ENCODE measurements around the gene PMEPA1. TPM values are rescaled to one million over a fixed set of nuclear protein-coding genes. Genes with fewer than 3 reads are reported as not detected.
A peak's percentile ranks its signal among the peaks of the same experiment; 100 is the strongest.

PMEPA1 gene
- total and polyA plus RNA-seq, 4 donors, result 0.61 to 1.5 (median 1.1) TPM

GRCh38 chr20:57748601-57749130, 38.9 kb upstream of the PMEPA1 start:
- no peak overlapping the region for H3K9ac ChIP-seq (ENCODE audit: low read depth in 1 of 2, low read length in 2 of 2)
- H3K9me3 ChIP-seq (ENCODE audit: control insufficient read depth in 4 of 4, low read length in 3 of 4), result peaks cover 0 to 3% (median 1%) of the 10 kb centered on the region in 4 donors
- no peaks in the 10 kb centered on the region for H3K4me1 ChIP-seq (ENCODE audit: control insufficient read depth in 4 of 4, insufficient read depth in 4 of 4, low read length in 3 of 4)
- peaks cover 0 to 6% (median under 1%) of the 10 kb centered on the region in 4 donors for H3K27me3 ChIP-seq (ENCODE audit: control insufficient read depth in 4 of 4, insufficient read depth in 4 of 4, low read length in 3 of 4)
- DNase-seq (ENCODE audit: low spot score), result peak; percentile 40
- peak overlapping the region in 1 of 2 donors; percentile 46 for H3K27ac ChIP-seq (ENCODE audit: low read depth in 1 of 2, low read length in 2 of 2)
- WGBS, result 34% methylated on average over 29 of the region's 29 CpGs
- H3K36me3 ChIP-seq (ENCODE audit: control insufficient read depth in 4 of 4, insufficient read depth in 3 of 4, low read depth in 1 of 4, low read length in 3 of 4), result no peaks in the 10 kb centered on the region
- no peak overlapping the region for H3K4me3 ChIP-seq (ENCODE audit: low read depth in 1 of 3, low read length in 3 of 3)
- TF ChIP-seq FOXA1 (IDR thresholded peaks at IDR 0.05) (no peak), EGR1 (IDR thresholded peaks at IDR 0.05; ENCODE audit: low read depth in 2 of 2) (no peak), GABPA (IDR thresholded peaks at IDR 0.05 in 1 of 2, conservative IDR thresholded peaks at IDR 0.05 in 1 of 2) (no peak), TAF1 (conservative IDR thresholded peaks at IDR 0.05) (no peak)
- TF ChIP-seq, protein P1, sequence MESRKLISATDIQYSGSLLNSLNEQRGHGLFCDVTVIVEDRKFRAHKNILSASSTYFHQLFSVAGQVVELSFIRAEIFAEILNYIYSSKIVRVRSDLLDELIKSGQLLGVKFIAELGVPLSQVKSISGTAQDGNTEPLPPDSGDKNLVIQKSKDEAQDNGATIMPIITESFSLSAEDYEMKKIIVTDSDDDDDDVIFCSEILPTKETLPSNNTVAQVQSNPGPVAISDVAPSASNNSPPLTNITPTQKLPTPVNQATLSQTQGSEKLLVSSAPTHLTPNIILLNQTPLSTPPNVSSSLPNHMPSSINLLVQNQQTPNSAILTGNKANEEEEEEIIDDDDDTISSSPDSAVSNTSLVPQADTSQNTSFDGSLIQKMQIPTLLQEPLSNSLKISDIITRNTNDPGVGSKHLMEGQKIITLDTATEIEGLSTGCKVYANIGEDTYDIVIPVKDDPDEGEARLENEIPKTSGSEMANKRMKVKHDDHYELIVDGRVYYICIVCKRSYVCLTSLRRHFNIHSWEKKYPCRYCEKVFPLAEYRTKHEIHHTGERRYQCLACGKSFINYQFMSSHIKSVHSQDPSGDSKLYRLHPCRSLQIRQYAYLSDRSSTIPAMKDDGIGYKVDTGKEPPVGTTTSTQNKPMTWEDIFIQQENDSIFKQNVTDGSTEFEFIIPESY (IDR thresholded peaks at IDR 0.05), result no peak
- TF ChIP-seq, protein P2, sequence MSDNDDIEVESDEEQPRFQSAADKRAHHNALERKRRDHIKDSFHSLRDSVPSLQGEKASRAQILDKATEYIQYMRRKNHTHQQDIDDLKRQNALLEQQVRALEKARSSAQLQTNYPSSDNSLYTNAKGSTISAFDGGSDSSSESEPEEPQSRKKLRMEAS (IDR thresholded peaks at IDR 0.05), result no peak

DNA sequence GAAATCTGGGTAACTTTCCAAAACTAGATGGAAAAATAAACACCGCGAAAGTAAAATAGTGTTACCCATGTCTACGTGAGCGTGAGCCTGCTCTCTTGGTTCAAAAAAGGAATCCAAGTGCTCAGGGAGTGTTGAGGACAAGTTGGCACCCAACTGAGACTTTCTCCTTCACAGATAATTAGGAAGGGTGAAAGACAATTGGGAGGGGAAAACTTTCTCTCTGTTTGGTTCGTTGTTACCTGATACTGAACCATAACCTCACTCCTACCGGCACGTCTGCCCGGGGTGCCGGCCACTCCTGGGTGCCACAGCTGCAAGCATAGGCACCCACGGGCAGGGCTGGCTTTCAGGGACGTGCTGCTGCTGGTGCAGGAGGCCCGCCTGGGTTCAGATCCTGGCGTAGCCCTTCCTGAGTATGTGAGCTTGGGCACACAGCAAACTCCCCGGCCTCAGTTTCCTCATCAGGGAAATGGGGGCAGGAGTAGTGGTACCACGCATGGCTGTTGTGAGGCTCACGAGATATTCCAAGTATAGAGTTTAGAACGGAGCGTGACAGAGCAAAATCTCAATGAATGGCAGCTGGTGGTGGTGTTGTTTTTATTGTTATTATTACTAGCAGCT, 38.2 kb upstream of the PMEPA1 start:
- H3K4me3 ChIP-seq (ENCODE audit: low read depth in 1 of 3, low read length in 3 of 3), result no peak overlapping the region

More for the DNA sequence above, 38.2 kb upstream of the PMEPA1 start:
- Histone ChIP-seq H3K9me3 (ENCODE audit: control insufficient read depth in 4 of 4, low read length in 3 of 4) (peaks cover 0 to 3% (median 1%) of the 10 kb centered on the region in 4 donors), H3K4me1 (ENCODE audit: control insufficient read depth in 4 of 4, insufficient read depth in 4 of 4, low read length in 3 of 4) (no peaks in the 10 kb centered on the region), H3K9ac (ENCODE audit: low read depth in 1 of 2, low read length in 2 of 2) (no peak overlapping the region), H3K36me3 (ENCODE audit: control insufficient read depth in 4 of 4, insufficient read depth in 3 of 4, low read depth in 1 of 4, low read length in 3 of 4) (no peaks in the 10 kb centered on the region), H3K27ac (ENCODE audit: low read depth in 1 of 2, low read length in 2 of 2) (no peak overlapping the region), H3K27me3 (ENCODE audit: control insufficient read depth in 4 of 4, insufficient read depth in 4 of 4, low read length in 3 of 4) (peaks cover 0 to 6% (median 1%) of the 10 kb centered on the region in 4 donors)
- no peak for DNase-seq (ENCODE audit: low spot score)
- 61% methylated on average over 18 of the region's 18 CpGs for WGBS
- TF ChIP-seq, protein P2 (IDR thresholded peaks at IDR 0.05), result no peak
- TF ChIP-seq RXRA (IDR thresholded peaks at IDR 0.05) (no peak), SP1 (IDR thresholded peaks at IDR 0.05) (no peak), FOXA1 (IDR thresholded peaks at IDR 0.05) (no peak), FOXA2 (IDR thresholded peaks at IDR 0.05) (no peak), TAF1 (conservative IDR thresholded peaks at IDR 0.05) (no peak), ATF3 (IDR thresholded peaks at IDR 0.05) (no peak), REST (IDR thresholded peaks at IDR 0.05) (no peak), GABPA (IDR thresholded peaks at IDR 0.05 in 1 of 2, conservative IDR thresholded peaks at IDR 0.05 in 1 of 2) (no peak), EGR1 (IDR thresholded peaks at IDR 0.05; ENCODE audit: low read depth in 2 of 2) (no peak)
- TF ChIP-seq, protein P1 (IDR thresholded peaks at IDR 0.05), result no peak
